ENCODE results near the gene OR11H6.

- TF ChIP-seq SUZ12 (IDR thresholded peaks at IDR 0.05; ENCODE audit: extremely low read depth, insufficient read depth, insufficient read length) (no peak), ZNF274 (IDR thresholded peaks at IDR 0.05; ENCODE audit: low read depth, low read length) (no peak)
Measured at GRCh38 chr14:20247646-20248246, 24.2 kb downstream of the OR11H6 start.
